ENCODE data around the gene SMARCA1. TPM values are rescaled to one million over a fixed set of nuclear protein-coding genes. Genes with fewer than 3 reads are reported as not detected.

Gene SMARCA1
- total RNA-seq, 1 donor from 2014 or later: not detected

DNA sequence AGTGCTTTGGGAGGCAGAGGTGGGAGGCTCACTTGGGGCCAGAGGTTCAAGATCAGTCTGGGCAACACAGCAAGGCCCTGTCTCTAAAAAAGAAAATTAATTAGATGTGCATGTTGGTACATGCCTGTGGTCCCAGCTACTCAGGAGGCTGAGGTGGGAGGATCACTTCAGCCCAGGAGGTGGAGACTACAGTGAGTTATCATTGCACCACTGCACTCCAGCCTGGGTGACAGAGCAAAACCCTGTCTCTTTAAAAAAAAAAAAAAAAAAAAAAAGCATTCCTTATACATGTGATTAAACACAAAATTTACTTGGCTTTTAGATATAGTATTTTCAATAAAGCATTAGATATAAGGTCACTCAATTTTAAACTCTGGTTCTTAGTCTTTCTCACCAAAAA, 34.9 kb downstream of the SMARCA1 start:
- H3K27me3 Mint-ChIP-seq (ENCODE audit: insufficient read depth): no peaks in the 10 kb centered on the region

DNA sequence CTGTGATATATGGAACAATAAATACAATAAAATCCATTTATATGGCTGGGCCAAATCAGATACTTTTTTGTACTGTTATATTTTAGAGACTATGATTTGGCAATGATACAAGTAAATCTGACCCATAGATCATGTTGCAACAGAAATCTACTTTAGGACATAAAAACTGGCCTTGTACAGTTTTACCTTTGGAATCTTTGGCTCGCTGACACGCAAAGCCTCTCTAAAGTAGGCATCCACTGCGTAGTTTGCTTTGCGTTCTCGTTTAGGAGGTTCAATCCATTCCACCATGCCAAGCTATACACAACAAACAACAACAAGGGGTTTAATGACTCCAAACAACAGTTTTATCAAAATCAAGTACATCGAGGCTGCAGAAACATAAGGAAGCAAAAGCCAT, 42.4 kb downstream of the SMARCA1 start:
- Mint-ChIP-seq H3K9me3 (no peaks in the 10 kb centered on the region), H3K27ac (no peak overlapping the region), H3K27me3 (ENCODE audit: insufficient read depth) (no peaks in the 10 kb centered on the region), H3K36me3 (ENCODE audit: low read depth) (no peaks in the 10 kb centered on the region), H3K4me1 (ENCODE audit: low read depth) (no peaks in the 10 kb centered on the region), H3K4me3 (no peak overlapping the region)
- intact Hi-C loops (cut with micrococcal nuclease): no loop called here
- no peak for DNase-seq (ENCODE audit: low spot score)

More for the DNA sequence above, 34.9 kb downstream of the SMARCA1 start:
- no peak for DNase-seq (ENCODE audit: low spot score)
- H3K36me3 Mint-ChIP-seq (ENCODE audit: low read depth): no peaks in the 10 kb centered on the region
- intact Hi-C loops (cut with micrococcal nuclease): no loop called here
- H3K4me1 Mint-ChIP-seq (ENCODE audit: low read depth): no peaks in the 10 kb centered on the region
- H3K27ac Mint-ChIP-seq: no peak overlapping the region
- no peak overlapping the region for H3K4me3 Mint-ChIP-seq
- no peaks in the 10 kb centered on the region for H3K9me3 Mint-ChIP-seq

DNA sequence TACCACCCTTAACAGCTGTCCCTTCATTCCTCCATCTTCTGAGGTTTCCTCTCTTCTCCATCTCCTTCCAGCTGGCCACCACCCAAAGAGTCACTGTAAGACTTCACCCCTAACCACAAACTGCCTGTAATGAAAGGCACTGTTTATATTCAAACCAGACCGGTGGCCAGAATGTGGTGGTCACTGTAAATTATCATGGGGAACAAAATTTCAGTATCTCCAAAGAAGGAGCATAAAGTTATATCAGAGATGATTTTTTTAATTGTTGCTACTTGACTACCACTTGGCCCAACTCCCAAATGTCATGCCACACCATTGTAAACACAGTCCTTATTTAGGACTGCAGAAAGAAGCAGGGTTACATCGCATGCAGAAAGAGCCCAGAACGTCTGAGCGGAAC, 44.8 kb downstream of the SMARCA1 start:
- Mint-ChIP-seq H3K4me3 (no peak overlapping the region), H3K4me1 (ENCODE audit: low read depth) (no peaks in the 10 kb centered on the region), H3K9me3 (no peaks in the 10 kb centered on the region), H3K27ac (no peak overlapping the region), H3K36me3 (ENCODE audit: low read depth) (no peaks in the 10 kb centered on the region), H3K27me3 (ENCODE audit: insufficient read depth) (no peaks in the 10 kb centered on the region)
- no peak for DNase-seq (ENCODE audit: low spot score)
- intact Hi-C loops (cut with micrococcal nuclease): no loop called here

DNA sequence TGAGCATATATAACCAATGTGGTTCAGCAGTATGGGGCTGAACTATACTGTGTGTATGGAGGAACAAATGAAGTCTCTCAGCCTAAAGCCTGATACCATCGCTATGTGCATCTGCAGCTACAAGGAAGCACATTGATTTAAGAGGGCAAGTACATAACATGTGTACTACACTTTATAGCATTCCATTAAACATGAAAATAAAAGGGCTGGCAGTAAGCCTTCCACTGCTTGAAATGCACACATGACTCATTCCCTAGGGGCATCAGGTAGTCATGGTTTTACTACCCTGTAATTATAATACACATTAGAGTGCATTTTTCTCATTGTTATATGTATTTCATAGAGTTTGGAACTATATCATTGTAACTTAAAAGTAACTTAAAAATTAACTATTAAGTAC, 51.2 kb downstream of the SMARCA1 start:
- Mint-ChIP-seq H3K4me3 (no peak overlapping the region), H3K9me3 (no peaks in the 10 kb centered on the region), H3K27me3 (ENCODE audit: insufficient read depth) (peaks cover 2% of the 10 kb centered on the region), H3K4me1 (ENCODE audit: low read depth) (no peaks in the 10 kb centered on the region), H3K27ac (no peak overlapping the region), H3K36me3 (ENCODE audit: low read depth) (no peaks in the 10 kb centered on the region)
- no peak for DNase-seq (ENCODE audit: low spot score)
- intact Hi-C loops (cut with micrococcal nuclease): no loop called here

- Mint-ChIP-seq H3K27me3 (ENCODE audit: insufficient read depth) (peaks cover 2% of the 10 kb centered on the region), H3K27ac (no peak overlapping the region), H3K4me1 (ENCODE audit: low read depth) (no peaks in the 10 kb centered on the region), H3K4me3 (no peak overlapping the region), H3K9me3 (no peaks in the 10 kb centered on the region), H3K36me3 (ENCODE audit: low read depth) (no peaks in the 10 kb centered on the region)
- intact Hi-C loops (cut with micrococcal nuclease): no loop called here
- DNase-seq (ENCODE audit: low spot score): no peak
Observed at GRCh38 chrX:129462707-129463106, 60.6 kb downstream of the SMARCA1 start.

DNA sequence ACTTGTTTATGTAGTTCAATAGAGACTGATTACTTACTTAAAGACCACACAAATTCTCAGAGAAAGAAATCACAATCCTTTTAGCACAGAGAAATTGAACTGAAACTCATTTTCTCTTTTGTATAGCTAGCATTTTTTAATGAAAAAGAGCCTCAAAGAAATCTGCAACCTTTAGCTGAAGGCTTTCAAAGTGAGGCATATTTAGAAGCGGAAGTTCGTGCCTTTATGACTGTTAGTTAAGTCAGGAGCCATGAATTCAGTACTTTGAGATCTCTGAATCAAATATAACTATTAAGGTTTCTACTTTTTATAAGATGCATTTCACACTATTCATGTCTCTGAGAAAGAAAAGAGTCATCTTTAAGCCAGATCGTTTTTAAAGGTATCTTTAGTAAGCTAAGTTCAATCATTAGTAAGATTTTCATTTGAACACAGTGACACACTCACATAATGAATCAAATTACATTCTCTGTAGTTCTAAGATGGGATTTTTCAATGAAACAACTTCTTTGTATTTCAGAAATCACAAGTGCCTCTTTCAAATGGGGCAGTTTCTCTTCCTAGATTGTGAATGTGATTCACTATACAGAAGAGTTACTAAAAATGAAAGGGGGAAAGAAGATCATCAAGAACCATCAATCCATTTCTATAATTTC, 61.4 kb downstream of the SMARCA1 start:
- intact Hi-C loops (cut with micrococcal nuclease): no loop called here

GRCh38 chrX:129452523-129452922, 70.8 kb downstream of the SMARCA1 start:
- H3K4me1 Mint-ChIP-seq (ENCODE audit: low read depth): no peaks in the 10 kb centered on the region
- no peak overlapping the region for H3K27ac Mint-ChIP-seq
- H3K36me3 Mint-ChIP-seq (ENCODE audit: low read depth): no peaks in the 10 kb centered on the region
- no peaks in the 10 kb centered on the region for H3K9me3 Mint-ChIP-seq
- no peaks in the 10 kb centered on the region for H3K27me3 Mint-ChIP-seq (ENCODE audit: insufficient read depth)
- intact Hi-C loops (cut with micrococcal nuclease): no loop called here
- H3K4me3 Mint-ChIP-seq: no peak overlapping the region
- no peak for DNase-seq (ENCODE audit: low spot score)

More for the DNA sequence above, 61.4 kb downstream of the SMARCA1 start:
- Mint-ChIP-seq H3K36me3 (ENCODE audit: low read depth) (no peaks in the 10 kb centered on the region), H3K4me1 (ENCODE audit: low read depth) (no peaks in the 10 kb centered on the region), H3K4me3 (no peak overlapping the region), H3K27ac (no peak overlapping the region), H3K9me3 (no peaks in the 10 kb centered on the region), H3K27me3 (ENCODE audit: insufficient read depth) (peaks cover 2% of the 10 kb centered on the region)
- DNase-seq (ENCODE audit: low spot score): no peak

DNA sequence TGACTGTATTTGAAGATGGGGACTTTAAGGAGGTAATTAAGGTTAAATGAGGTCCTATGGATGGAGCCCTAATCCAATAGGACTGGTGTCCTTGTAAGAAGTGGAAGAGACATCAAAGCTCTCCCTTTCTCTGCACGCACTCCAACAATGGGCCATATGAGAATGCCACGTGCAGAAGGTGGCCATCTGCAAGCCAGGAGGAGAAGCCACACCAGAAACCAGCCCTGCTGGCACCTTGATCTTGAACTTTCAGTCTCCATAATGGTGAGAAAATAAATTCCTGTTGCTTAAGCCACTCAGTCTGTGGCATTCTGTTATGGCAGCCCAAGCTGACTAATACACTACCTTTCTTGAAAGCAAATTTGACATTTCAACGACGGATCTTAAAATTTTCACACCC, 73.2 kb downstream of the SMARCA1 start:
- H3K36me3 Mint-ChIP-seq (ENCODE audit: low read depth): no peaks in the 10 kb centered on the region
- H3K27ac Mint-ChIP-seq: no peak overlapping the region
- DNase-seq (ENCODE audit: low spot score): no peak
- no peaks in the 10 kb centered on the region for H3K27me3 Mint-ChIP-seq (ENCODE audit: insufficient read depth)
- H3K4me1 Mint-ChIP-seq (ENCODE audit: low read depth): no peaks in the 10 kb centered on the region
- H3K4me3 Mint-ChIP-seq: no peak overlapping the region
- intact Hi-C loops (cut with micrococcal nuclease): no loop called here
- no peaks in the 10 kb centered on the region for H3K9me3 Mint-ChIP-seq

DNA sequence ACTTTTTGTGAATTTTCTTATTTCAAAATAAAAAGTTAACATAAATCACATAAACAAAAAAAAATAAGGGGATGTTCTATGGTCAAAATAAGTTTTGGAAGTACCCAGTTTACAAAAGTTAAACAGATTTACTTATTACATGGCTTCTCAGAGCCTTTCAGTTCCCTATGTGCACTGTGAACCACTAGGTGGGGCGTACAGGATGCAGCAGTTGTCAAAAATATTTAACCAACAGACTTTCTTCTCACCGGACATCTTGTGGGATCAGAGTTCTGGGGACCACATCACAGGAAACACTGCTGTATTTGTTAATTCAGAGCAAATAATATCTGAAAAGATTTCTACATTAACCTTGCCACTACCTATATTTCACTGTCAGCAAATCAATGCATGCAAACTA, 74.1 kb downstream of the SMARCA1 start:
- H3K27me3 Mint-ChIP-seq (ENCODE audit: insufficient read depth): no peaks in the 10 kb centered on the region
- intact Hi-C loops (cut with micrococcal nuclease): no loop called here
- no peaks in the 10 kb centered on the region for H3K4me1 Mint-ChIP-seq (ENCODE audit: low read depth)
- H3K27ac Mint-ChIP-seq: no peak overlapping the region
- no peaks in the 10 kb centered on the region for H3K36me3 Mint-ChIP-seq (ENCODE audit: low read depth)
- no peak overlapping the region for H3K4me3 Mint-ChIP-seq
- no peak for DNase-seq (ENCODE audit: low spot score)
- no peaks in the 10 kb centered on the region for H3K9me3 Mint-ChIP-seq

- H3K9me3 Mint-ChIP-seq: no peaks in the 10 kb centered on the region
- DNase-seq (ENCODE audit: low spot score): no peak
- no peaks in the 10 kb centered on the region for H3K27me3 Mint-ChIP-seq (ENCODE audit: insufficient read depth)
Observed at GRCh38 chrX:129445436-129445835, 77.9 kb downstream of the SMARCA1 start.

DNA sequence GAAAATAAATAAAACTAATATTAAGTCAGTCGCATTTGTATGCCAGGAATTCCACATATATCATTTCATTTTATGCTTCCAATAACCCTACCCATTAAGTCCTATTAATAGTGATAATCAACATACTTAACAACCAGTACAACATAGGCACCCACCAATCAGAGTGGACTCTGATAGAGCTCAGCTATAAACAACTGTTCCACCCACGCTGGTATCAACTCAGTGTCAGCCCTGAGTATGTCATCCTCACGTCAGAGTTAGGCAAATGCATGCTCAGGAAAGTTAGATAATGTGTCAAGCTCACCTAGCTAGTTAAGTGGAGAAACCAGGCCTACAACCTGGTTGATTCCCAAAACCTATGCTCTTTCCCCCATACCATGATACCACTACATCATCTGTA, 89.3 kb downstream of the SMARCA1 start:
- H3K4me3 Mint-ChIP-seq: no peak overlapping the region
- intact Hi-C loops (cut with micrococcal nuclease): no loop called here
- H3K4me1 Mint-ChIP-seq (ENCODE audit: low read depth): no peaks in the 10 kb centered on the region
- H3K36me3 Mint-ChIP-seq (ENCODE audit: low read depth): no peaks in the 10 kb centered on the region
- no peaks in the 10 kb centered on the region for H3K9me3 Mint-ChIP-seq
- H3K27ac Mint-ChIP-seq: no peak overlapping the region
- no peaks in the 10 kb centered on the region for H3K27me3 Mint-ChIP-seq (ENCODE audit: insufficient read depth)
- DNase-seq (ENCODE audit: low spot score): no peak

More at GRCh38 chrX:129445436-129445835, 77.9 kb downstream of the SMARCA1 start:
- no peak overlapping the region for H3K4me3 Mint-ChIP-seq
- no peak overlapping the region for H3K27ac Mint-ChIP-seq
- no peaks in the 10 kb centered on the region for H3K36me3 Mint-ChIP-seq (ENCODE audit: low read depth)
- H3K4me1 Mint-ChIP-seq (ENCODE audit: low read depth): no peaks in the 10 kb centered on the region
- intact Hi-C loops (cut with micrococcal nuclease): no loop called here

- no peaks in the 10 kb centered on the region for H3K27me3 Mint-ChIP-seq (ENCODE audit: insufficient read depth)
- no peak for DNase-seq (ENCODE audit: low spot score)
- H3K9me3 Mint-ChIP-seq: no peaks in the 10 kb centered on the region
- H3K4me3 Mint-ChIP-seq: no peak overlapping the region
- H3K27ac Mint-ChIP-seq: no peak overlapping the region
- intact Hi-C loops (cut with micrococcal nuclease): no loop called here
- no peaks in the 10 kb centered on the region for H3K4me1 Mint-ChIP-seq (ENCODE audit: low read depth)
- no peaks in the 10 kb centered on the region for H3K36me3 Mint-ChIP-seq (ENCODE audit: low read depth)
Observed at GRCh38 chrX:129433461-129433860, 89.8 kb downstream of the SMARCA1 start.

DNA sequence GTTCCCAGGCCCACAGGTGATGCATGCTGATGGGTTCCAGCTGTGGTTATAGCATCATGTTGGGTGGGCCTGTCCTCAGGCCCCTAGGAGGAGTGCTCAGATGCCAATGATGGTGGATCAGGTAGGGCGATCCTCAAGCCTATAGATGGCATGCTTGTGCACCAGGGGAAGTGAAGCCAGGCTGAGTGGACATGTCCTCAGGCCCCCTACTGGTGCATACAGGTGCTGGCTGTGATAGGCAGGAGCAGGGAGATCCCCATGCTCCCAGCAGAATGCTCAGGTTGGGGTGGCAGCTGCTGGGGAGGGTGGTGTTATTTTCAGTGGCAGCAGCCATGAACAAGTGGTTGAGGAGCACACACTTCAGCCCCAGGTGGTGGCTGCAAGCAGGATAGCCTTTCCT, 96.0 kb downstream of the SMARCA1 start:
- H3K27ac Mint-ChIP-seq: no peak overlapping the region
- H3K27me3 Mint-ChIP-seq (ENCODE audit: insufficient read depth): peaks cover 1% of the 10 kb centered on the region
- H3K4me1 Mint-ChIP-seq (ENCODE audit: low read depth): no peaks in the 10 kb centered on the region

DNA sequence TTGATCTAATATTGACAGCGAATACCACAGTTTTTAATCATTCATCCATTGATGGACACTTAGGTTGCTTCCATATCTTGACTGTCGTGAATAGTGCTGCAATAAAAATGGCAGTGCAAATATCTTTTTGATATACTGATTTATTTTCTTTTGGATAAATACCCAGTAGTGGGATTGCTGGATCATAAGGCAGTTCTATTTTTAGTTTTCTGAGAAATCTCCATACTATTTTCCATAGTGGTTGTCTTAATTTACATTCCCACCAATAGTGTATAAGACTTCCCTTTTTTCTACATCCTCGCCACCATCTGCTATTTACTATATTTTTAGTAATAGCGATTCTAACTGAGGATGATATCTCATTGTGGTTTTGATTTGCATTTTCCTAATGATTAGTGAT, 100.1 kb downstream of the SMARCA1 start:
- no peaks in the 10 kb centered on the region for H3K9me3 Mint-ChIP-seq
- no peak overlapping the region for H3K4me3 Mint-ChIP-seq
- no peak overlapping the region for H3K27ac Mint-ChIP-seq
- no peaks in the 10 kb centered on the region for H3K4me1 Mint-ChIP-seq (ENCODE audit: low read depth)
- DNase-seq (ENCODE audit: low spot score): no peak
- no peaks in the 10 kb centered on the region for H3K36me3 Mint-ChIP-seq (ENCODE audit: low read depth)
- peaks cover 2% of the 10 kb centered on the region for H3K27me3 Mint-ChIP-seq (ENCODE audit: insufficient read depth)
- intact Hi-C loops (cut with micrococcal nuclease): no loop called here

More for the DNA sequence above, 96.0 kb downstream of the SMARCA1 start:
- no peaks in the 10 kb centered on the region for H3K9me3 Mint-ChIP-seq
- H3K36me3 Mint-ChIP-seq (ENCODE audit: low read depth): no peaks in the 10 kb centered on the region
- H3K4me3 Mint-ChIP-seq: no peak overlapping the region
- intact Hi-C loops (cut with micrococcal nuclease): no loop called here
- no peak for DNase-seq (ENCODE audit: low spot score)

All from activated T-helper 1 cell treated with anti-CD3 and anti-CD28 coated beads, Interleukin-12 subunit alpha, Interleukin-12 subunit beta, Interleukin-2, Interleukin-4 antibody, amounts not matched to agents 30 ng/mL and 10 ng/mL and 1 ng/mL, durations not matched to agents 14 hours and 24 hours and 36 hours (primary cell).